ENCODE data around the gene ZSCAN12. TPM values are rescaled to one million over a fixed set of nuclear protein-coding genes. Genes with fewer than 3 reads are reported as not detected.

The ZSCAN12 gene
- total RNA-seq, 1 donor from 2014 or later: 5.6 TPM

DNA sequence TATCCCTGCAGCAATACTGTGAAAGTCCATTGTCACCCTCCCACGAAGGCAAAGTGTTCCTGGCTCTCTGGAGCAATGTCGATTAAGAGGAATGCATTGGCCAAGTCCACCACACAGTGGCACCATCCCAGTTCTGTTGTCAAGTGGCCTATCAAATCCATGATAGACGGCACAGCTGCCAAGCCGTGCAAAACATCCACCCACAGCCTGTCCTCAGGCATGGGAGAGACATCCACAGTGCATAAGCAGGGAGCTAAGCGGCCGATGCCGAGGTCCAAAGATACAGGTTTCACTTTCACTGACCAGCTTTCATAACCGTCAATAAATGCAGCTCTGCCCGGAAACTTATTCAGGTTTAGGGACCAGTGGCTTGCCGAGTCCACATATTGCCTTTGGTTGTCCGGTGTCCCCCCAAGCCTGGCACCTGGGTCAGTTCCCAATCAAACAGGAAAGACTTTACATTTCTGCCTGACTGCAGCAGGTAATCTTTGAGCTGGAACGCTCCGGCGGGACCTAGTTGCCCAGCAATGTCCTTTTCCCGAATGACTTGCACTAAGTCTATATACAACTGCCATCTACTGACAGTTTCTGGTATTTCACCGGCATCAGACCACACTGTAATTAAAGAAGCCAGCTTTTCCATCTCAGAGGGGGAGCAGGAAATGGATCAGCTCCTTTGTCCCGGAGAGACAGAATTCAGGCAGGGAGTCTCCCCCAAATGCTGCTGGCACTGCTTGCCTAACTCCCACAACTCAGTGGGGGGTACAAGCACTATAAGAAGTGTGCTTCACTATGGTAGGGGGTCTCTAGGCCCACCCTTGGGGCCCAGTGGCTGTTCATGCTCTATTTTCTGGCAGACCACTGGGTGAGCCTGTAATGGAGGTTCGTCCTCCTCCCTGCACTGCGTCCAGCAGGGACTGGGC is 43.5 kb downstream of the ZSCAN12 start:
- Histone ChIP-seq H3K27ac (peak overlapping the region; percentile 88), H3K4me1 (peaks cover 28% of the 10 kb centered on the region), H3K27me3 (no peaks in the 10 kb centered on the region), H3K9me3 (no peaks in the 10 kb centered on the region), H3K36me3 (no peaks in the 10 kb centered on the region), H3K4me3 (peak overlapping the region; percentile 69)
- peak; percentile 83 for TF ChIP-seq CTCF (IDR thresholded peaks at IDR 0.05)
- DNase-seq (peak; percentile 84), ATAC-seq (peak; percentile 91)
- intact Hi-C loops (cut with DNase I): loop anchor here (10.0 kb wide), 2 partner anchors 101 to 221 kb away; partner anchors contain the start of genes NKAPL and ZKSCAN4

- no peak for TF ChIP-seq CTCF (IDR thresholded peaks at IDR 0.05)
- H3K27me3 ChIP-seq: no peaks in the 10 kb centered on the region
- no peaks in the 10 kb centered on the region for H3K36me3 ChIP-seq
- DNase-seq: peak; percentile 60
- peak; percentile 28 for ATAC-seq
- H3K27ac ChIP-seq: peak overlapping the region; percentile 88
- intact Hi-C loops (cut with DNase I): loop anchor here (10.0 kb wide), 2 partner anchors 100 to 220 kb away; partner anchors contain the start of genes NKAPL and ZKSCAN4
- H3K9me3 ChIP-seq: no peaks in the 10 kb centered on the region
- peaks cover 28% of the 10 kb centered on the region for H3K4me1 ChIP-seq
- peak overlapping the region; percentile 69 for H3K4me3 ChIP-seq
These were observed 44.6 kb downstream of the ZSCAN12 start for GRCh38 chr6:28354688-28355554.

DNA sequence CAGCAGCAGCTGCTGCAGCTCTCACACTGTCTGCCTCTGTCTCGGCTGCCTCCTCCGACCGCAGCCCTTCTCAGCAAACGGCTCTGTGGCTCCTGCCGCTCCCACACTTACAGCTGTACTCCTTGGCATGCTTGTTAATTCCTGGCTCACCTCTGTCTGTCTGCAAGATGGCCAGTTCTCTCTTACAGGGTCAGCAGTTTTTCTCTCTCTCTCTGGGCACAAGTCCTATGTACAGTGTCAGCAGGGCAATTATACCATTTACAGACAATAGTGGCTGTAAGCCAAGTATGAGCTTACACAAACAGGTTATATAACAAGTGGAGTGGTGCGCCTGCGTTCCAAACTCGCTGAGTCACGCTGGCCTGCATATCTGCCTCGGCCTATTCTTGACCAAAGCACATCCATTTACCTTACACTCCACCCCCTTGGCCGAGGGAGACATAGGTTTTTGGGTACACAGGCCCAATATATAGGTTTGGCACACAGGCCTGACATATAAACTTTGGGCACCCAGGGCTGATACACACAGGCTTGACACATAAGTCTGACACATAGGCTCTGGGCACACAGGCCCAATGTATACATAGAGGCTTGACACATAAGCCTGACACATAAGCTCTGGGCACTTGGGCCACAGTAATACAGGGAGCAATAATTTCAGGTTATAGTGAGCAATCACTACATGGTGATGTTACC is 45.4 kb downstream of the ZSCAN12 start:
- intact Hi-C loops (cut with DNase I): loop anchor here (10.0 kb wide), 2 partner anchors 99 to 219 kb away; partner anchors contain the start of genes NKAPL and ZKSCAN4
- TF ChIP-seq CTCF (IDR thresholded peaks at IDR 0.05): no peak
- Histone ChIP-seq H3K4me3 (peak overlapping the region; percentile 23), H3K36me3 (no peaks in the 10 kb centered on the region), H3K4me1 (peaks cover 28% of the 10 kb centered on the region), H3K27ac (peak overlapping the region; percentile 88), H3K27me3 (no peaks in the 10 kb centered on the region), H3K9me3 (no peaks in the 10 kb centered on the region)
- DNase-seq: peak; percentile 78
- ATAC-seq: peak; percentile 33

DNA sequence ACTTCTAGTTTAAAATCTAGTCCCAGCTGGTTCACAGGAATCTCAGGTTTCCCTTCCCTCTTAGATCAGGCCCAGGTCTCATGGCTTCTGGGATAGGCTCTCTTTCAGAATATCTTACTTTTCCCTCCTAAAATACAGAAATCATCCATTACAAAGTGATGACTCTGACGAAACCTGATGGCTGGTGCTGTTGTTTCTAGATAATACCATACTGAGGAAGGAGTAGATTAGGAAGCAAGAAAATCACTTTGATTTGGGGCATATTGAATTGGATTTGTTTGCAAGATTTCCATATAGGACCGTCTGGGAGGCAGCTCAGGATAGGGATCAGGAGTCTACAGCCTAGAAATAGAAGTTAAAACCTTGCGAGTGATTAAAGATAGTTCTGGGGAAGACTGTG is 46.2 kb downstream of the ZSCAN12 start:
- intact Hi-C loops (cut with DNase I): loop anchor here (10.0 kb wide), 2 partner anchors 99 to 219 kb away; partner anchors contain the start of genes NKAPL and ZKSCAN4
- no peaks in the 10 kb centered on the region for H3K9me3 ChIP-seq
- ATAC-seq: no peak
- no peaks in the 10 kb centered on the region for H3K27me3 ChIP-seq
- H3K36me3 ChIP-seq: no peaks in the 10 kb centered on the region
- peak overlapping the region; percentile 23 for H3K4me3 ChIP-seq
- H3K4me1 ChIP-seq: peaks cover 28% of the 10 kb centered on the region
- TF ChIP-seq CTCF (IDR thresholded peaks at IDR 0.05): no peak
- DNase-seq: no peak
- H3K27ac ChIP-seq: peak overlapping the region; percentile 88

DNA sequence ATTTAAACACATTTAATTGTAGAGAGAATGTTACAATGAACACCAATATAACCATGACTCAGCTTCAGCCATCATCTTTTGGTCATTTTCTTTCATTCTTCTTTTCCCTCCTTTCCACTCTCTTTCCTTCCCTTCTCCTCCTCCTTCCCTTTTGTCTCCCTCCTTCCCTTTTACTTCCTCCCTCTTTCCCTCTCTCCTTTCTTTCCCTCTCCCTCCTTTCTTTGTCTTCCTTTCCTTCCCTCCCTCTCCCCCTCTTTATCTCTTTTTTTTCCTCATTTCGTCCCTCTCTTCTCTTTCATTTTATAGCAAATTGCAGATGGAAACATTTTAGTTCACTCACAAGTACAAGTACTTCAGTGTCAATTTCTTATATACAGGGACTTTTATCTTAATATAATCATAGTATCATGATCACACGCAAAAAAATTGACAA is 48.0 kb downstream of the ZSCAN12 start:
- peak overlapping the region; percentile 77 for H3K4me3 ChIP-seq
- H3K9me3 ChIP-seq: no peaks in the 10 kb centered on the region
- no peak for TF ChIP-seq CTCF (IDR thresholded peaks at IDR 0.05)
- H3K27ac ChIP-seq: no peak overlapping the region
- H3K4me1 ChIP-seq: peaks cover 27% of the 10 kb centered on the region
- no peaks in the 10 kb centered on the region for H3K36me3 ChIP-seq
- no peak for ATAC-seq
- DNase-seq: no peak
- intact Hi-C loops (cut with DNase I): loop anchor here (10.0 kb wide), 2 partner anchors 97 to 217 kb away; partner anchors contain the start of genes NKAPL and ZKSCAN4
- H3K27me3 ChIP-seq: no peaks in the 10 kb centered on the region

Measured in upper lobe of right lung (tissue), 1 donor.